ENCODE data around the gene NSUN7.
"Not testable (repeated sequence)": the region's sequence is repeated elsewhere in the genome, so short reads cannot be mapped to it uniquely, and the experiment has no call there.

NSUN7 gene

GRCh38 chr4:40749717-40750460, at the start of gene NSUN7:
TSS of gene NSUN7 (plus strand) at chr4:40749955. CDS start at chr4:40750694, 739 bp downstream.
- no peaks in the 10 kb centered on the region for H3K9me3 Mint-ChIP-seq (ENCODE audit: low read depth)
- H3K27me3 Mint-ChIP-seq = peaks cover 15% of the 10 kb centered on the region
- no peak within 1 kb of the TSS for H3K27ac Mint-ChIP-seq
- H3K4me1 Mint-ChIP-seq (ENCODE audit: low read depth) = peaks cover 6% of the 10 kb centered on the region
- no peaks in the 10 kb centered on the region for H3K36me3 Mint-ChIP-seq
- peak within 1 kb of the TSS; percentile 72 for H3K4me3 Mint-ChIP-seq

- Mint-ChIP-seq H3K9me3 (ENCODE audit: low read depth) (no peaks in the 10 kb centered on the region), H3K27me3 (no peaks in the 10 kb centered on the region), H3K4me1 (ENCODE audit: low read depth) (peaks cover 14% of the 10 kb centered on the region), H3K4me3 (no peak overlapping the region), H3K36me3 (no peaks in the 10 kb centered on the region), H3K27ac (peak overlapping the region; percentile 1)
Measured at GRCh38 chr4:40702137-40702799, 47.5 kb upstream of the NSUN7 start.

- Mint-ChIP-seq H3K4me1 (ENCODE audit: low read depth) (peaks cover 14% of the 10 kb centered on the region), H3K27ac (no peak overlapping the region), H3K4me3 (no peak overlapping the region), H3K9me3 (ENCODE audit: low read depth) (no peaks in the 10 kb centered on the region), H3K27me3 (no peaks in the 10 kb centered on the region), H3K36me3 (no peaks in the 10 kb centered on the region)
Measured at GRCh38 chr4:40702800-40703151, 47.0 kb upstream of the NSUN7 start.

- Mint-ChIP-seq H3K36me3 (no peaks in the 10 kb centered on the region), H3K27me3 (no peaks in the 10 kb centered on the region), H3K27ac (no peak overlapping the region), H3K4me1 (ENCODE audit: low read depth) (peaks cover 14% of the 10 kb centered on the region), H3K4me3 (no peak overlapping the region), H3K9me3 (ENCODE audit: low read depth) (no peaks in the 10 kb centered on the region)
Measured at GRCh38 chr4:40704073-40704472, 45.7 kb upstream of the NSUN7 start.

- no peaks in the 10 kb centered on the region for H3K36me3 Mint-ChIP-seq
- H3K27ac Mint-ChIP-seq = no peak overlapping the region
- H3K9me3 Mint-ChIP-seq (ENCODE audit: low read depth) = no peaks in the 10 kb centered on the region
- H3K4me3 Mint-ChIP-seq = no peak overlapping the region
- H3K27me3 Mint-ChIP-seq = peaks cover 3% of the 10 kb centered on the region
- no peaks in the 10 kb centered on the region for H3K4me1 Mint-ChIP-seq (ENCODE audit: low read depth)
Measured at GRCh38 chr4:40710484-40711254, 39.1 kb upstream of the NSUN7 start.

- H3K4me1 Mint-ChIP-seq (ENCODE audit: low read depth); H3K27me3 Mint-ChIP-seq: not testable (repeated sequence)
Measured at GRCh38 chr4:40713001-40713400, 36.8 kb upstream of the NSUN7 start.

GRCh38 chr4:40713798-40714197, 36.0 kb upstream of the NSUN7 start:
- peaks cover 3% of the 10 kb centered on the region for H3K27me3 Mint-ChIP-seq
- no peak overlapping the region for H3K4me3 Mint-ChIP-seq
- no peak overlapping the region for H3K27ac Mint-ChIP-seq
- no peaks in the 10 kb centered on the region for H3K36me3 Mint-ChIP-seq
- H3K4me1 Mint-ChIP-seq (ENCODE audit: low read depth) = no peaks in the 10 kb centered on the region
- H3K9me3 Mint-ChIP-seq (ENCODE audit: low read depth) = no peaks in the 10 kb centered on the region

More at GRCh38 chr4:40713001-40713400, 36.8 kb upstream of the NSUN7 start:
- H3K36me3 Mint-ChIP-seq; H3K9me3 Mint-ChIP-seq (ENCODE audit: low read depth); H3K27ac Mint-ChIP-seq; H3K4me3 Mint-ChIP-seq: not testable (repeated sequence)

GRCh38 chr4:40718586-40718985, 31.2 kb upstream of the NSUN7 start:
- Mint-ChIP-seq H3K4me3 (no peak overlapping the region), H3K4me1 (ENCODE audit: low read depth) (no peaks in the 10 kb centered on the region), H3K9me3 (ENCODE audit: low read depth) (no peaks in the 10 kb centered on the region), H3K36me3 (no peaks in the 10 kb centered on the region), H3K27ac (no peak overlapping the region), H3K27me3 (no peaks in the 10 kb centered on the region)

GRCh38 chr4:40719008-40719623, 30.6 kb upstream of the NSUN7 start:
- no peak overlapping the region for H3K27ac Mint-ChIP-seq
- no peaks in the 10 kb centered on the region for H3K36me3 Mint-ChIP-seq
- H3K4me3 Mint-ChIP-seq = no peak overlapping the region
- no peaks in the 10 kb centered on the region for H3K27me3 Mint-ChIP-seq
- H3K9me3 Mint-ChIP-seq (ENCODE audit: low read depth) = no peaks in the 10 kb centered on the region
- no peaks in the 10 kb centered on the region for H3K4me1 Mint-ChIP-seq (ENCODE audit: low read depth)

GRCh38 chr4:40720351-40720750, 29.4 kb upstream of the NSUN7 start:
- H3K4me3 Mint-ChIP-seq = no peak overlapping the region
- H3K9me3 Mint-ChIP-seq (ENCODE audit: low read depth) = no peaks in the 10 kb centered on the region
- no peaks in the 10 kb centered on the region for H3K27me3 Mint-ChIP-seq
- H3K27ac Mint-ChIP-seq = peak overlapping the region; percentile 24
- no peaks in the 10 kb centered on the region for H3K36me3 Mint-ChIP-seq
- H3K4me1 Mint-ChIP-seq (ENCODE audit: low read depth) = no peaks in the 10 kb centered on the region

- H3K4me3 Mint-ChIP-seq = no peak overlapping the region
- no peaks in the 10 kb centered on the region for H3K27me3 Mint-ChIP-seq
- H3K27ac Mint-ChIP-seq = no peak overlapping the region
- H3K4me1 Mint-ChIP-seq (ENCODE audit: low read depth) = no peaks in the 10 kb centered on the region
- no peaks in the 10 kb centered on the region for H3K36me3 Mint-ChIP-seq
- H3K9me3 Mint-ChIP-seq (ENCODE audit: low read depth) = no peaks in the 10 kb centered on the region
Measured at GRCh38 chr4:40720916-40721315, 28.8 kb upstream of the NSUN7 start.

- Mint-ChIP-seq H3K27ac (no peak overlapping the region), H3K36me3 (no peaks in the 10 kb centered on the region), H3K4me3 (no peak overlapping the region), H3K9me3 (ENCODE audit: low read depth) (no peaks in the 10 kb centered on the region), H3K27me3 (no peaks in the 10 kb centered on the region), H3K4me1 (ENCODE audit: low read depth) (no peaks in the 10 kb centered on the region)
Measured at GRCh38 chr4:40721730-40722171, 28.0 kb upstream of the NSUN7 start.

- Mint-ChIP-seq H3K4me1 (ENCODE audit: low read depth) (no peaks in the 10 kb centered on the region), H3K27me3 (no peaks in the 10 kb centered on the region), H3K9me3 (ENCODE audit: low read depth) (no peaks in the 10 kb centered on the region), H3K4me3 (no peak overlapping the region), H3K27ac (no peak overlapping the region), H3K36me3 (no peaks in the 10 kb centered on the region)
Measured at GRCh38 chr4:40722576-40723161, 27.1 kb upstream of the NSUN7 start.

GRCh38 chr4:40723728-40724127, 26.0 kb upstream of the NSUN7 start:
- H3K4me1 Mint-ChIP-seq (ENCODE audit: low read depth) = no peaks in the 10 kb centered on the region
- no peak overlapping the region for H3K4me3 Mint-ChIP-seq
- H3K27ac Mint-ChIP-seq = no peak overlapping the region
- H3K27me3 Mint-ChIP-seq = peaks cover 2% of the 10 kb centered on the region
- H3K9me3 Mint-ChIP-seq (ENCODE audit: low read depth) = no peaks in the 10 kb centered on the region
- H3K36me3 Mint-ChIP-seq = no peaks in the 10 kb centered on the region

Data from activated naive CD8-positive, alpha-beta T cell (primary cell).